Measurements from ENCODE around the gene RIBC1.

RIBC1 gene

GRCh38 chrX:53422861-53423306 is at the start of gene RIBC1:
TSS of gene RIBC1 (plus strand) at chrX:53422873. CDS start at chrX:53426277, 3,404 bp downstream.
- no peak for TF ChIP-seq CTCF (IDR thresholded peaks at IDR 0.05; ENCODE audit: low read depth, low read length)
- DNase-seq (ENCODE audit: extremely low read depth, low read depth): no peak

GRCh38 chrX:53373307-53373706 is 49.4 kb upstream of the RIBC1 start:
- no peak for TF ChIP-seq CTCF (IDR thresholded peaks at IDR 0.05; ENCODE audit: low read depth, low read length)
- DNase-seq (ENCODE audit: extremely low read depth, low read depth): no peak

GRCh38 chrX:53374222-53374820 is 48.4 kb upstream of the RIBC1 start:
- TF ChIP-seq CTCF (IDR thresholded peaks at IDR 0.05; ENCODE audit: low read depth, low read length): no peak
- DNase-seq (ENCODE audit: extremely low read depth, low read depth): no peak

GRCh38 chrX:53374923-53375322 is 47.8 kb upstream of the RIBC1 start:
- no peak for DNase-seq (ENCODE audit: extremely low read depth, low read depth)
- TF ChIP-seq CTCF (IDR thresholded peaks at IDR 0.05; ENCODE audit: low read depth, low read length): no peak

- no peak for TF ChIP-seq CTCF (IDR thresholded peaks at IDR 0.05; ENCODE audit: low read depth, low read length)
- DNase-seq (ENCODE audit: extremely low read depth, low read depth): no peak
Measured at GRCh38 chrX:53376888-53377287, 45.8 kb upstream of the RIBC1 start.

- DNase-seq (ENCODE audit: extremely low read depth, low read depth): no peak
- TF ChIP-seq CTCF (IDR thresholded peaks at IDR 0.05; ENCODE audit: low read depth, low read length): no peak
Measured at GRCh38 chrX:53377464-53377863, 45.2 kb upstream of the RIBC1 start.

GRCh38 chrX:53379008-53379710 is 43.5 kb upstream of the RIBC1 start:
- TF ChIP-seq CTCF (IDR thresholded peaks at IDR 0.05; ENCODE audit: low read depth, low read length): no peak

More at GRCh38 chrX:53379008-53379710, 43.5 kb upstream of the RIBC1 start:
- DNase-seq (ENCODE audit: extremely low read depth, low read depth): no peak

Measured in AG09319 (cell line).